ENCODE data around the gene EMC6. TPM values are rescaled to one million over a fixed set of nuclear protein-coding genes. Genes with fewer than 3 reads are reported as not detected.

The EMC6 gene
- total and polyA plus RNA-seq, 2 of the 13 experiments (the other 11 are each of a cell fraction or from before 2014, with no cell fraction given), result 45.1 to 47.7 TPM

DNA sequence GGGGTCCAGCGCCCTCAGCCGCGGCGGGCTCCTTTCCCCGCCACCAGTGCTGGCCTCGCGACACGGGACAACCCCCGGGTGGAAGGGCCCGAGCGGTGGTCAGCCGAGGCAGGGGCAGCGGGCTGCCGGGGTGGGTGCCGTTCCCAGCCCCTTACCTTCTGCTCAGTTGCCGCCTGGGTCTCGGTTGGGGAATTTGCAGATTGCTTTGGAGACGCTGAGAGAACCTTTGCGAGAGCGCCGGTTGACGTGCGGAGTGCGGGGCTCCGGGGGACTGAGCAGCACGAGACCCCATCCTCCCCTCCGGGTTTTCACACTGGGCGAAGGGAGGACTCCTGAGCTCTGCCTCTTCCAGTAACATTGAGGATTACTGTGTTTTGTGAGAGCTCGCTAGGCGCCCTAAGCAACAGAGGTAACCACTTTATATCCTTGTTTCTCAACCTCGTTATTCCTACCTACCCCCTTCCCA is 31.7 kb upstream of the EMC6 start (continued):
- TF ChIP-seq KDM6A (CRISPR knock-in tag; IDR thresholded peaks at IDR 0.05; ENCODE audit: low read depth) (no peak), ZNF33A (CRISPR knock-in tag; IDR thresholded peaks at IDR 0.05; ENCODE audit: borderline replicate concordance) (no peak), MEIS1 (CRISPR knock-in tag; IDR thresholded peaks at IDR 0.05; ENCODE audit: borderline replicate concordance) (no peak), ZNF557 (CRISPR knock-in tag; IDR thresholded peaks at IDR 0.05) (no peak), ZZZ3 (CRISPR knock-in tag; IDR thresholded peaks at IDR 0.05; ENCODE audit: borderline replicate concordance) (0 out of 2 replicates have a peak, but pooled peaks have one; percentile 54), HDAC6 (IDR thresholded peaks at IDR 0.05; ENCODE audit: low read depth, low read length) (no peak), NFIB (CRISPR knock-in tag; IDR thresholded peaks at IDR 0.05; ENCODE audit: borderline replicate concordance) (no peak), REL (CRISPR knock-in tag; conservative IDR thresholded peaks at IDR 0.05) (no peak; the same call in 1 of the 2 replicates), ZNF614 (CRISPR knock-in tag; IDR thresholded peaks at IDR 0.05; ENCODE audit: borderline replicate concordance) (no peak), SCMH1 (CRISPR knock-in tag; IDR thresholded peaks at IDR 0.05; ENCODE audit: borderline replicate concordance) (no peak)
- TF ChIP-seq, protein P1, sequence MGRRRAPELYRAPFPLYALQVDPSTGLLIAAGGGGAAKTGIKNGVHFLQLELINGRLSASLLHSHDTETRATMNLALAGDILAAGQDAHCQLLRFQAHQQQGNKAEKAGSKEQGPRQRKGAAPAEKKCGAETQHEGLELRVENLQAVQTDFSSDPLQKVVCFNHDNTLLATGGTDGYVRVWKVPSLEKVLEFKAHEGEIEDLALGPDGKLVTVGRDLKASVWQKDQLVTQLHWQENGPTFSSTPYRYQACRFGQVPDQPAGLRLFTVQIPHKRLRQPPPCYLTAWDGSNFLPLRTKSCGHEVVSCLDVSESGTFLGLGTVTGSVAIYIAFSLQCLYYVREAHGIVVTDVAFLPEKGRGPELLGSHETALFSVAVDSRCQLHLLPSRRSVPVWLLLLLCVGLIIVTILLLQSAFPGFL (CRISPR knock-in tag; IDR thresholded peaks at IDR 0.05), result 0 out of 2 replicates have a peak, but pooled peaks have one; percentile 49
- TF ChIP-seq, protein P2, sequence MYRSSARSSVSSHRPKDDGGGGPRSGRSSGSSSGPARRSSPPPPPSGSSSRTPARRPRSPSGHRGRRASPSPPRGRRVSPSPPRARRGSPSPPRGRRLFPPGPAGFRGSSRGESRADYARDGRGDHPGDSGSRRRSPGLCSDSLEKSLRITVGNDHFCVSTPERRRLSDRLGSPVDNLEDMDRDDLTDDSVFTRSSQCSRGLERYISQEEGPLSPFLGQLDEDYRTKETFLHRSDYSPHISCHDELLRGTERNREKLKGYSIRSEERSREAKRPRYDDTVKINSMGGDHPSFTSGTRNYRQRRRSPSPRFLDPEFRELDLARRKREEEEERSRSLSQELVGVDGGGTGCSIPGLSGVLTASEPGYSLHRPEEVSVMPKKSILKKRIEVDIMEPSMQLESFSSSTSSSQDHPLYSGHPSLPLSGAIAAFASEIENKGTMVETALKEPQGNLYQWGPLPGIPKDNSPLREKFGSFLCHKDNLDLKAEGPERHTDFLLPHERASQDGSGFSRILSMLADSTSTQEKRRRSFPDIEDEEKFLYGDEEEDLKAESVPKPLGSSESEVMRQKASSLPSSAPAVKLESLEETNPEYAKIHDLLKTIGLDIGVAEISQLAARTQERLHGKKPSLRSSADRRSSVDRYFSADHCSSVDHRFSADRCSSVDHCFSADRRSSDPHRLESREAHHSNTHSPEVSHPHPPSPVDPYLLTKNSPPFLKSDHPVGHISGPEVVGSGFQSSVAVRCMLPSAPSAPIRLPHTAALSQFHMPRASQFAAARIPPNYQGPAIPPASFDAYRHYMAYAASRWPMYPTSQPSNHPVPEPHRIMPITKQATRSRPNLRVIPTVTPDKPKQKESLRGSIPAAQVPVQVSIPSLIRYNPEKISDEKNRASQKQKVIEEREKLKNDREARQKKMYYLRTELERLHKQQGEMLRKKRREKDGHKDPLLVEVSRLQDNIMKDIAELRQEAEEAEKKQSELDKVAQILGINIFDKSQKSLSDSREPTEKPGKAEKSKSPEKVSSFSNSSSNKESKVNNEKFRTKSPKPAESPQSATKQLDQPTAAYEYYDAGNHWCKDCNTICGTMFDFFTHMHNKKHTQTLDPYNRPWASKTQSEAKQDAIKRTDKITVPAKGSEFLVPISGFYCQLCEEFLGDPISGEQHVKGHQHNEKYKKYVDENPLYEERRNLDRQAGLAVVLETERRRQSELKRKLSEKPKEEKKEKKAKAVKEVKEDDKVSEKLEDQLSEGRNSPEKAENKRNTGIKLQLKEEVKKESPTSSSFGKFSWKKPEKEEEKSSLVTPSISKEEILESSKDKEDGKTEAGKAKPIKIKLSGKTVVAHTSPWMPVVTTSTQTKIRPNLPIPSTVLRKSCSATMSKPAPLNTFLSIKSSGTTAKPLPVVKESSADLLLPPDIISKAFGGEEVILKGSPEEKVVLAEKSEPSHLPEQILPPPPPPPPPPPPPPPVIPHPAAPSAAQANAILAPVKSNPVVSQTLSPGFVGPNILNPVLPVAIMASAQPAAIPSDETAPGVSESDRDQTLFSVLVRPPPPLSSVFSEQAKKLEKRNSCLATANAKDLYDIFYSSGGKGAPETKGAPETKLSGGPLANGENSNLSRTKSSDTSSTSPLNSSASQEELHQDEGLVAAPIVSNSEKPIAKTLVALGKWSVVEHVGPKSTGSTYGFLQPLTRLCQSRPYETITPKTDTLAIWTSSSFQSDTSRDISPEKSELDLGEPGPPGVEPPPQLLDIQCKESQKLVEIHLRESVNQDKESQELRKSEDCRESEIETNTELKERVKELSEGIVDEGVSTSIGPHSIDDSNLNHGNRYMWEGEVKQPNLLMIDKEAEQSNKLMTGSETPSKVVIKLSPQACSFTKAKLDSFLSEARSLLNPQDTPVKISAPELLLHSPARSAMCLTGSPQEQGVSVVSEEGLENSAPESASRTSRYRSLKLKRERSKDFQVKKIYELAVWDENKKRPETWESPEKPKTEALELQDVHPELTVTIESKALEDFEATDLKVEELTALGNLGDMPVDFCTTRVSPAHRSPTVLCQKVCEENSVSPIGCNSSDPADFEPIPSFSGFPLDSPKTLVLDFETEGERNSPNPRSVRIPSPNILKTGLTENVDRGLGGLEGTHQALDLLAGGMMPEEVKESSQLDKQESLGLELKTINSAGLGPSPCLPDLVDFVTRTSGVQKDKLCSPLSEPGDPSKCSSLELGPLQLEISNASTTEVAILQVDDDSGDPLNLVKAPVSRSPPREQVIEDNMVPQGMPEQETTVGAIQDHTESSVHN (CRISPR knock-in tag; IDR thresholded peaks at IDR 0.05), result no peak
- TF ChIP-seq, protein P3, sequence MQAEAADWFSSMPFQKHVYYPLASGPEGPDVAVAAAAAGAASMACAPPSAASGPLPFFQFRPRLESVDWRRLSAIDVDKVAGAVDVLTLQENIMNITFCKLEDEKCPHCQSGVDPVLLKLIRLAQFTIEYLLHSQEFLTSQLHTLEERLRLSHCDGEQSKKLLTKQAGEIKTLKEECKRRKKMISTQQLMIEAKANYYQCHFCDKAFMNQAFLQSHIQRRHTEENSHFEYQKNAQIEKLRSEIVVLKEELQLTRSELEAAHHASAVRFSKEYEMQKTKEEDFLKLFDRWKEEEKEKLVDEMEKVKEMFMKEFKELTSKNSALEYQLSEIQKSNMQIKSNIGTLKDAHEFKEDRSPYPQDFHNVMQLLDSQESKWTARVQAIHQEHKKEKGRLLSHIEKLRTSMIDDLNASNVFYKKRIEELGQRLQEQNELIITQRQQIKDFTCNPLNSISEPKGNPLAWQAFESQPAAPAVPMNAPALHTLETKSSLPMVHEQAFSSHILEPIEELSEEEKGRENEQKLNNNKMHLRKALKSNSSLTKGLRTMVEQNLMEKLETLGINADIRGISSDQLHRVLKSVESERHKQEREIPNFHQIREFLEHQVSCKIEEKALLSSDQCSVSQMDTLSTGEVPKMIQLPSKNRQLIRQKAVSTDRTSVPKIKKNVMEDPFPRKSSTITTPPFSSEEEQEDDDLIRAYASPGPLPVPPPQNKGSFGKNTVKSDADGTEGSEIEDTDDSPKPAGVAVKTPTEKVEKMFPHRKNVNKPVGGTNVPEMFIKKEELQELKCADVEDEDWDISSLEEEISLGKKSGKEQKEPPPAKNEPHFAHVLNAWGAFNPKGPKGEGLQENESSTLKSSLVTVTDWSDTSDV (CRISPR knock-in tag; IDR thresholded peaks at IDR 0.05), result no peak
- TF ChIP-seq, protein P4, sequence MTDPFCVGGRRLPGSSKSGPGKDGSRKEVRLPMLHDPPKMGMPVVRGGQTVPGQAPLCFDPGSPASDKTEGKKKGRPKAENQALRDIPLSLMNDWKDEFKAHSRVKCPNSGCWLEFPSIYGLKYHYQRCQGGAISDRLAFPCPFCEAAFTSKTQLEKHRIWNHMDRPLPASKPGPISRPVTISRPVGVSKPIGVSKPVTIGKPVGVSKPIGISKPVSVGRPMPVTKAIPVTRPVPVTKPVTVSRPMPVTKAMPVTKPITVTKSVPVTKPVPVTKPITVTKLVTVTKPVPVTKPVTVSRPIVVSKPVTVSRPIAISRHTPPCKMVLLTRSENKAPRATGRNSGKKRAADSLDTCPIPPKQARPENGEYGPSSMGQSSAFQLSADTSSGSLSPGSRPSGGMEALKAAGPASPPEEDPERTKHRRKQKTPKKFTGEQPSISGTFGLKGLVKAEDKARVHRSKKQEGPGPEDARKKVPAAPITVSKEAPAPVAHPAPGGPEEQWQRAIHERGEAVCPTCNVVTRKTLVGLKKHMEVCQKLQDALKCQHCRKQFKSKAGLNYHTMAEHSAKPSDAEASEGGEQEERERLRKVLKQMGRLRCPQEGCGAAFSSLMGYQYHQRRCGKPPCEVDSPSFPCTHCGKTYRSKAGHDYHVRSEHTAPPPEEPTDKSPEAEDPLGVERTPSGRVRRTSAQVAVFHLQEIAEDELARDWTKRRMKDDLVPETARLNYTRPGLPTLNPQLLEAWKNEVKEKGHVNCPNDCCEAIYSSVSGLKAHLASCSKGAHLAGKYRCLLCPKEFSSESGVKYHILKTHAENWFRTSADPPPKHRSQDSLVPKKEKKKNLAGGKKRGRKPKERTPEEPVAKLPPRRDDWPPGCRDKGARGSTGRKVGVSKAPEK (CRISPR knock-in tag; IDR thresholded peaks at IDR 0.05; ENCODE audit: borderline replicate concordance), result no peak

All from HepG2 (cell line).